SK-N-MC (cell line): ENCODE results near the gene NAV1.

Source experiments
- EZH2 ChIP-seq: fragments of 200-600 bp; sonication (generic); IDR thresholded peaks from one replicate; pipeline ENCODE4 v1.6.1; 2017; ENCODE audit warnings: antibody characterized with exemption
- FOXP2 ChIP-seq: optimal IDR thresholded peaks from 2 replicates; pipeline ENCODE3; 2011; ENCODE audit warnings: mild to moderate bottlenecking, moderate library complexity; ENCODE audit not compliant: insufficient read depth; ENCODE audit errors: extremely low read length, control extremely low read depth
- POLR2AphosphoS5 ChIP-seq: IDR thresholded peaks from 2 replicates; pipeline ENCODE4 v1.6.1; 2012; ENCODE audit warnings: mild to moderate bottlenecking, low read depth, low read length, borderline replicate concordance

GRCh38 chr1:201562659-201563405 is 23.9 kb downstream of the NAV1 start:
- no peak for TF ChIP-seq POLR2AphosphoS5
- TF ChIP-seq EZH2, result no peak
- TF ChIP-seq FOXP2, result no peak
